Cardiac muscle cell (in vitro differentiated cells and primary cell): Measurements from ENCODE around the gene PMPCA. TPM values are rescaled to one million over a fixed set of nuclear protein-coding genes. Genes with fewer than 3 reads are reported as not detected.

Experiments used
- DNase-seq, 2 donors: peaks; one replicate each; pipeline versions ENCODE4 v3.0.0 to v3.0.0-alpha.2; 2010 to 2017; ENCODE audit warnings: low read depth in 1 of 2, low spot score in 1 of 2
- H3K27ac ChIP-seq: fragments of 200-600 bp; sonication (generic); 2 replicates; pipeline ENCODE4 v1.5.1; 2016
- H3K27me3 ChIP-seq: fragments of 200-600 bp; sonication (generic); 2 replicates; pipeline ENCODE4 v1.6.0; 2016; ENCODE audit warnings: control low read depth
- H3K36me3 ChIP-seq: fragments of 200-600 bp; sonication (generic); 2 replicates; pipeline ENCODE4 v1.5.1; 2016; ENCODE audit warnings: control low read depth
- H3K4me1 ChIP-seq: fragments of 200-600 bp; sonication (generic); 2 replicates; pipeline ENCODE4 v1.8.1; 2017; ENCODE audit warnings: low read depth, mild to moderate bottlenecking, mixed run types
- H3K4me3 ChIP-seq: fragments of 200-600 bp; sonication (generic); 2 replicates; pipeline ENCODE4 v1.5.1; 2016; ENCODE audit warnings: mild to moderate bottlenecking
- H3K9me3 ChIP-seq: fragments of 200-600 bp; sonication (generic); 2 replicates; pipeline ENCODE4 v1.5.1; 2017; ENCODE audit warnings: low read depth, mild to moderate bottlenecking, control low read depth
- CTCF ChIP-seq: IDR thresholded peaks from 2 replicates; pipeline ENCODE4 v1.5.1; 2012; ENCODE audit warnings: low read depth, mild to moderate bottlenecking, low read length
- polyA plus RNA-seq: library from polyadenylated mRNA; unstranded; fragments of >200 nt; fragmentation: Nextera tagmentation; extraction: Ambion mirVana; gene quantifications from 2 replicates; pipeline ENCODE4 v1.2.1, GENCODE V29; 2016
- total RNA-seq: library from RNA; depleted of rRNA; stranded (reverse); fragments of >200 nt; gene quantifications from 2 replicates; pipeline ENCODE4 v1.2.3, GENCODE V29; 2016

Gene PMPCA
- total and polyA plus RNA-seq, 2 experiments from 2014 or later: 74.5 to 128 TPM

- peaks cover 9% of the 10 kb centered on the region for H3K36me3 ChIP-seq
- H3K9me3 ChIP-seq: no peaks in the 10 kb centered on the region
- no peak overlapping the region for H3K27ac ChIP-seq
- no peak for DNase-seq
- H3K27me3 ChIP-seq: no peaks in the 10 kb centered on the region
- H3K4me1 ChIP-seq: no peaks in the 10 kb centered on the region
- H3K4me3 ChIP-seq: no peak overlapping the region
- no peak for TF ChIP-seq CTCF
These were observed 25.4 kb upstream of the PMPCA start for GRCh38 chr9:136385015-136385414.

- Histone ChIP-seq H3K4me1 (no peaks in the 10 kb centered on the region), H3K27ac (no peak overlapping the region), H3K4me3 (no peak overlapping the region), H3K36me3 (peaks cover 10% of the 10 kb centered on the region), H3K9me3 (no peaks in the 10 kb centered on the region), H3K27me3 (no peaks in the 10 kb centered on the region)
- no peak for DNase-seq
- no peak for TF ChIP-seq CTCF
These were observed 24.4 kb upstream of the PMPCA start for GRCh38 chr9:136386018-136386417.

GRCh38 chr9:136387217-136387616 is 23.2 kb upstream of the PMPCA start:
- Histone ChIP-seq H3K27me3 (no peaks in the 10 kb centered on the region), H3K36me3 (peaks cover 10% of the 10 kb centered on the region), H3K27ac (no peak overlapping the region), H3K9me3 (no peaks in the 10 kb centered on the region), H3K4me1 (no peaks in the 10 kb centered on the region), H3K4me3 (no peak overlapping the region)
- no peak for TF ChIP-seq CTCF
- no peak for DNase-seq

DNA sequence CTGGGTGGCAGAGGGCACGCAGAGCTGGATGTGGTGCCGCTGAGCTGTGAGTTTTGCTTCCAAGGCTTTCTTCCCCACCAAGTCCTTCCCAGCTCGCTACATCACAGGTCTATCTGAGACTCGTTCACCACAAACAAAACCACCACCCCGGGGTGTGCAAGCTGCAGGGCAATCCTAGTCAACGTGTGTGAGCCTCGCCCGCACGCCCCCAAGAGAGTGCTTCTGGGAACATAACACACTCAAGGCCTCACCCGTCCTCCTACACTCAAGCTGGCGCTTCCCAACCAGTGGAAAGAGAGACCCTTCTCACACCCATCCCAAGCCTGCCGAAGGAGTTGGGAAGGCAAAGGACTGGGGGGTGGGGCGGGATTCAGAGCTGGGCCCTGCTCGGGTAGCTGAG is 21.1 kb upstream of the PMPCA start:
- Histone ChIP-seq H3K36me3 (peaks cover 21% of the 10 kb centered on the region), H3K9me3 (no peaks in the 10 kb centered on the region), H3K4me1 (no peaks in the 10 kb centered on the region), H3K27ac (no peak overlapping the region), H3K27me3 (no peaks in the 10 kb centered on the region), H3K4me3 (no peak overlapping the region)
- DNase-seq: no peak
- TF ChIP-seq CTCF: no peak

DNA sequence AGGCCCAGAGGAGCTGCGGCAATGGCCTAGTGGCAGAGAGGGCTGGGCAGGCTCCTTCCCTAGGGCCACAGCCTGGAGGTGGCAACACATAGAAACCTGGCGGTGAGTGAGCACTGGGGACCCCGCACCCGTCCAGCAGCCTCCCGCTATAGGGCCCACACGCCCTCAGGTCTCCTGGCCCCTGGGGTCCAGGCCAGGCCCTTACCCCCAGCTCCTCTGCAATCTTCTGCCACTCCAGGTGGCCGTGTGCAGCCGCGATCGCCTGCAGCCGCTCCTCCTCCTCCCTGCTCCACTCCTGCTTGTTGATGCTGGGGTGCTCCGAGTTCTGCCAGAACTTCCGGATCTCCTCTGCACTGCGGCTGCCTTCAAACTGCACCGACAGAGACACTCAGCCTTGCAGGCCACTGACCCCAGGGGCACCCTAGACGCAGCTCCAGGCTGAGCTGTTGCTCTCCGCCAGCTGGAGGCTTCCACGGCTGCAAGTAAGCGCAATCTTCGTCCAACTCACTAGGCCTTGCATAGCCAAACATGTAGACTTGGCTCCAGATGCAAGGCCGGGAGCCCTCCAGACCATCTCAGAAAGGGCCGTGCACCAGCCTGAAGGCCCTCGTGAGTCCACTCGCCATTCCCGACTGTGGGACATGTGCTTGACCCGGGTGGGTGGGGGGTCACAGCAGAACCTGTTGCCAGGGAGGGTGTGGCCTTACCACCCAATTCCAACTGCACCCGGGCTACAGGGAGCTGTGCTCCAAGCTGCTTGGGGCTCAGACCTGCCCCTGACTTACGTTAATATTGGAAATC is 18.5 kb upstream of the PMPCA start:
- Histone ChIP-seq H3K4me3 (no peak overlapping the region), H3K4me1 (no peaks in the 10 kb centered on the region), H3K27ac (no peak overlapping the region), H3K36me3 (peaks cover 29% of the 10 kb centered on the region), H3K27me3 (no peaks in the 10 kb centered on the region), H3K9me3 (no peaks in the 10 kb centered on the region)
- no peak for DNase-seq
- TF ChIP-seq CTCF: no peak
